ENCODE results near the gene CYREN. TPM values are rescaled to one million over a fixed set of nuclear protein-coding genes. Genes with fewer than 3 reads are reported as not detected.
"Not testable (repeated sequence)": the region's sequence is repeated elsewhere in the genome, so short reads cannot be mapped to it uniquely, and the experiment has no call there.

Gene CYREN
- total and polyA plus RNA-seq, 2 donors from 2014 or later: 39.4 to 89.3 TPM

- Histone ChIP-seq H3K36me3 (ENCODE audit: control insufficient read depth in 2 of 3, insufficient read depth in 3 of 3, low read length in 3 of 3) (no peaks in the 10 kb centered on the region), H3K27ac (ENCODE audit: low read depth in 2 of 2, low read length in 2 of 2) (peak overlapping the region; percentile 18 to 32), H3K9ac (ENCODE audit: low read length in 3 of 3) (no peak overlapping the region), H3K4me1 (ENCODE audit: control insufficient read depth in 2 of 3, insufficient read depth in 2 of 3, low read depth in 1 of 3, low read length in 3 of 3) (peaks cover 7 to 9% (median 8%) of the 10 kb centered on the region in 3 donors), H3K27me3 (ENCODE audit: control insufficient read depth, insufficient read depth, low read length) (no peaks in the 10 kb centered on the region), H3K9me3 (ENCODE audit: control insufficient read depth in 2 of 3, insufficient read depth in 1 of 3, low read length in 3 of 3) (no peaks in the 10 kb centered on the region), H3K4me3 (ENCODE audit: low read length in 3 of 3) (no peak overlapping the region)
- FAIRE-seq (no peak), DNase-seq (no peak)
- intact Hi-C loops (cut with DNase I): no loop called here
- TF ChIP-seq, protein P1, sequence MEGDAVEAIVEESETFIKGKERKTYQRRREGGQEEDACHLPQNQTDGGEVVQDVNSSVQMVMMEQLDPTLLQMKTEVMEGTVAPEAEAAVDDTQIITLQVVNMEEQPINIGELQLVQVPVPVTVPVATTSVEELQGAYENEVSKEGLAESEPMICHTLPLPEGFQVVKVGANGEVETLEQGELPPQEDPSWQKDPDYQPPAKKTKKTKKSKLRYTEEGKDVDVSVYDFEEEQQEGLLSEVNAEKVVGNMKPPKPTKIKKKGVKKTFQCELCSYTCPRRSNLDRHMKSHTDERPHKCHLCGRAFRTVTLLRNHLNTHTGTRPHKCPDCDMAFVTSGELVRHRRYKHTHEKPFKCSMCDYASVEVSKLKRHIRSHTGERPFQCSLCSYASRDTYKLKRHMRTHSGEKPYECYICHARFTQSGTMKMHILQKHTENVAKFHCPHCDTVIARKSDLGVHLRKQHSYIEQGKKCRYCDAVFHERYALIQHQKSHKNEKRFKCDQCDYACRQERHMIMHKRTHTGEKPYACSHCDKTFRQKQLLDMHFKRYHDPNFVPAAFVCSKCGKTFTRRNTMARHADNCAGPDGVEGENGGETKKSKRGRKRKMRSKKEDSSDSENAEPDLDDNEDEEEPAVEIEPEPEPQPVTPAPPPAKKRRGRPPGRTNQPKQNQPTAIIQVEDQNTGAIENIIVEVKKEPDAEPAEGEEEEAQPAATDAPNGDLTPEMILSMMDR (IDR thresholded peaks at IDR 0.05; ENCODE audit: borderline replicate concordance, extremely low read depth, insufficient read depth): no peak
Measured at GRCh38 chr7:135215698-135216097, 45.2 kb upstream of the CYREN start.

- DNase-seq (no peak), FAIRE-seq (no peak)
- intact Hi-C loops (cut with DNase I): no loop called here
- H3K36me3 ChIP-seq (ENCODE audit: control insufficient read depth in 2 of 3, insufficient read depth in 3 of 3, low read length in 3 of 3): no peaks in the 10 kb centered on the region
- no peaks in the 10 kb centered on the region for H3K9me3 ChIP-seq (ENCODE audit: control insufficient read depth in 2 of 3, insufficient read depth in 1 of 3, low read length in 3 of 3)
- peaks cover 7 to 9% (median 8%) of the 10 kb centered on the region in 3 donors for H3K4me1 ChIP-seq (ENCODE audit: control insufficient read depth in 2 of 3, insufficient read depth in 2 of 3, low read depth in 1 of 3, low read length in 3 of 3)
- H3K27ac ChIP-seq (ENCODE audit: low read depth in 2 of 2, low read length in 2 of 2): peak overlapping the region; percentile 18 to 32
- H3K27me3 ChIP-seq (ENCODE audit: control insufficient read depth, insufficient read depth, low read length): no peaks in the 10 kb centered on the region
- H3K9ac ChIP-seq (ENCODE audit: low read length in 3 of 3): no peak overlapping the region
- H3K4me3 ChIP-seq (ENCODE audit: low read length in 3 of 3): no peak overlapping the region
- TF ChIP-seq, protein P1 (IDR thresholded peaks at IDR 0.05; ENCODE audit: borderline replicate concordance, extremely low read depth, insufficient read depth): no peak
Measured at GRCh38 chr7:135215180-135215579, 44.7 kb upstream of the CYREN start.

DNA sequence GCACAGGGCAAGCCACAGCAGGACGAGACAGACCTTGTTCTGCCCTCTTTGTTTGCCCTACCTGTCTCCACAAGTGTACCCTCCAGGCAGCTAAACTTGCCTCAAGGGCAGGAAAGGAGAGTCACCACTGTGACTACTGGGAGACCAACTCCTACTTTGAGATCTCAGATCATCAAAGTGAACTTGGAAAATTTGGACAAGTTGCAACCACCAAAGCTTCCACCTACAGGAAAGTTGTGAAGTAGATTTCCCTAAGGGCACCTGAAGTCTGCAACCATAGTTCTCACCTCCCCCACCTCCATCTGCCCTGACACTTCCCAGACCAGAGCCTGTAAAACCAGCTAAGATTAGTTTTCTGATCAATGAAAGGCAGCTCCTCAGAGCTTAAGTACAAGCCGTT lies 43.3 kb upstream of the CYREN start:
- TF ChIP-seq, protein P1 (IDR thresholded peaks at IDR 0.05; ENCODE audit: borderline replicate concordance, extremely low read depth, insufficient read depth): no peak
- no peak for FAIRE-seq
- intact Hi-C loops (cut with DNase I): no loop called here

DNA sequence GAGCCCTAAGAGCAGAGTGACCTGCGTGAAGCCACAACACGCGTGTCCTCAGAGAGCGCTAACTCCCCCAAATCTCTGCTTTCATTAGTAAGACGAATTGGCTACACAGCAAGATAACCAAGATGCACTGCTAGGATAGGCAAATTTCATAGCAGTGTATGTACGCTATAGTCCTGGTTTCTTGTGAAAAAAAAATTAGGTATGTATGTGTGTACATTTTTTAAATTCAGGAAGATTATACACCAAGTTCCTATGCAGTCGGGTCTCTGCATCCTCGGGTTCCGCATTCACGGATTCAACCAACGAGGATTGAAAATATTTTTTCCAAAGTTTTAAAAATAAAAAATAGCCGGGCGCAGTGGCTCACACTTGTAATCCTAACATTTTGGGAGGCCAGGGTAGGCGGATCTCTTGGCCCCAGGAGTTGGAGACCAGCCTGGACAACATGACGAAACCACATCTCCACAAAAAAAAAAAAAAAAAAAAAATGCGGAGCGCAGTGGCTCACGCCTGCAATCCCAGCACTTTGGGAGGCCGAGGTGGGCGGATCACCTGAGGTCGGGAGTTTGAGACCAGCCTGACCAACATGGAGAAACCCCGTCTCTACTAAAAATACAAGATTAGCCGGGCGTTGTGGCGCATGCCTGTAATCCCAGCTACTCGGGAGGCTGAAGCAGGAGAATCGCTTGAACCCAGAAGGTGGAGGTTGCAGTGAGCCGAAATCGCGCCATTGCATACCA lies 41.6 kb upstream of the CYREN start:
- H3K36me3 ChIP-seq (ENCODE audit: control insufficient read depth in 2 of 3, insufficient read depth in 3 of 3, low read length in 3 of 3); intact Hi-C loops (cut with DNase I); FAIRE-seq; H3K27me3 ChIP-seq (ENCODE audit: control insufficient read depth, insufficient read depth, low read length); DNase-seq; H3K9me3 ChIP-seq (ENCODE audit: control insufficient read depth in 2 of 3, insufficient read depth in 1 of 3, low read length in 3 of 3): not testable (repeated sequence)
- H3K27ac ChIP-seq (ENCODE audit: low read depth in 2 of 2, low read length in 2 of 2): peak overlapping the region; percentile 59 to 93
- peaks cover 0 to 20% (median 8%) of the 10 kb centered on the region in 3 donors for H3K4me1 ChIP-seq (ENCODE audit: control insufficient read depth in 2 of 3, insufficient read depth in 2 of 3, low read depth in 1 of 3, low read length in 3 of 3)
- H3K4me3 ChIP-seq (ENCODE audit: low read length in 3 of 3): peak overlapping the region; percentile 78 to 83 (median 81)
- H3K9ac ChIP-seq (ENCODE audit: low read length in 3 of 3): peak overlapping the region; percentile 20 to 91 (median 67)

More for the DNA sequence above, 43.3 kb upstream of the CYREN start:
- Histone ChIP-seq H3K36me3 (ENCODE audit: control insufficient read depth in 2 of 3, insufficient read depth in 3 of 3, low read length in 3 of 3) (no peaks in the 10 kb centered on the region), H3K9ac (ENCODE audit: low read length in 3 of 3) (no peak overlapping the region), H3K27me3 (ENCODE audit: control insufficient read depth, insufficient read depth, low read length) (no peaks in the 10 kb centered on the region), H3K9me3 (ENCODE audit: control insufficient read depth in 2 of 3, insufficient read depth in 1 of 3, low read length in 3 of 3) (no peaks in the 10 kb centered on the region), H3K4me1 (ENCODE audit: control insufficient read depth in 2 of 3, insufficient read depth in 2 of 3, low read depth in 1 of 3, low read length in 3 of 3) (peaks cover 7 to 12% (median 9%) of the 10 kb centered on the region in 3 donors), H3K4me3 (ENCODE audit: low read length in 3 of 3) (no peak overlapping the region), H3K27ac (ENCODE audit: low read depth in 2 of 2, low read length in 2 of 2) (peak overlapping the region; percentile 7 to 27)
- DNase-seq: no peak

Measured in kidney (tissue), 14 donors.